Stimulated activated CD8-positive, alpha-beta memory T cell treated with anti-CD3 and anti-CD28 coated beads, Interleukin-15, amount 100 ng/mL, for 1 hour (primary cell): ENCODE data around the gene S100A14.
"Not testable (repeated sequence)": the region's sequence is repeated elsewhere in the genome, so short reads cannot be mapped to it uniquely, and the experiment has no call there.

Experiments
- DNase-seq: peaks from one replicate; pipeline ENCODE4 v3.0.0-alpha.2; 2020; ENCODE audit warnings: low read depth

S100A14 gene

DNA sequence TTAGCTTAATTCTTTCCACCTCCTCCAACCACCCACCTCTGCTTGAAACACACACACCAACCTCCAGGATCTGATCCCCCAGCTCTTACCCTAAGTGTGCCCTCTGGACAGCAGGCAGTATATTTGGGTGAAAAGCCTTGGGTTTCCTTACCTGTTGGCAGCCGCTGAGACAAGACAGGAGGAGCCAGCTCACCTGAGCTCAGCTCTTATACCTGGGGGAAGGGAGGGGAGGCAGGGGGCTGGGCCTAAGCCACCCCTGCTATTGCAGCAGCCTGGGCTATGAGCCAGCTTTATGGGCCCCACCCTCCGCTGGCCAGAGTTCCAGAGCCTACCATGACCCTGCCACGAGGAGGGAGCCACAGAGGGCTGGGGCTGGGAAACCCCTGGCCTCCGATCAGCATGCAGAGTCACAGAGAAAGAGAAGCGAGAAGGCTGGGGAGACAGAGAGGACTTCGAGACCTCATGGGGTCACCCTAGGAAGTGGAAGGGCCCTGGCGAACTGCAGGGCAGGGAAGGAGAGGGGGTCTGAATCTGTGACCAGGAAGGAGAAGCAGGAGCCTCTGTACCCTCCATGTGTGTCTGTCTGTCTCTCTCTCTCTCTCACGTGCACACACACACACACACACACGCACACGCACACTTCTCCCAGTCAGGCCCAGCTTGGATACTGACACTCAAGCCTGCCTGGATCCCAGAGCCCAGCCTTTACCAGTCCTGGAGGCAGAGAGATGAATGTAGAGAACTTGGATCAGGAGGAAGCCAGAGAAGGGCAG lies at the start of gene S100A14:
Gene S100A14, minus strand, starts transcription at position 182 of the 773 bp plus-strand sequence. CDS start 467 bp downstream, outside the sequence.
- no peak for DNase-seq

DNA sequence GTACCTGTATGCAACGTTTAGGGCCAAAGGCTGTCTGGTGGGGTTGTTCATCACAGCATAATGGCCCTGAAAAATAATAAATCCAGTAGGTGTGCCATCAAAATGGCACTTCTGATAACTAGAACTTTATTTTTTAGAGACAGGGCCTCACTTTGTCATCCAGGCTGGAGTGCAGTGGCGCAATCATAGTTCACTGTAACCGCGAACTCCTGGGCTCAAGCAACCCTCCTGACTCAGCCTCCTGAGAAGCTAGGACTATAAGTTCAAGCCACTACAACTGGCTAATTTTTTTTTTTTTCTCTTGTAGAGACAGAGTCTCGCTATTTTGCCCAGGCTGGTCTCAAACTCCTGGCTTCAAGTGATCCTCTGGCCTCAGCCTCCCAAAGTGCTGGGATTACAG lies 47.1 kb upstream of the S100A14 start:
- DNase-seq, result no peak

DNA sequence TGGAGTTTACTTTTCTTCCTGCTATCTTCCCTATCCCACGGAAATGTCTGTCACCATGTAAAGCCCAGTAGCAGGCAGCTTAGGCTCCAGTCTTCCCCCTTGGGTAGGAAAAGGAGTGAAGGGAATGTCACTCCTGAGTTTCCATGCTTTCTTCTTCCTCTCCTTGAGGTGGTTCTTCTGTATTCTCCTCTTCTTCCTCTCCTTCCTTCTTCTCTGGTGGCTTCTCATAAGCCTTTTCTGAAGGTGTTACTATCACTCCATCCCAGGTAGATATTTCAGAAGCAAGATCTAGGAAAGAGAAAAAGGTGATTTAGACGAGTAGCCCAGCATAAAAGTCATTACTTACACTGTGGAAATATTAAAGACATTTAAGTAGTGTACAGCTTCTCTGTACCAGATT lies 46.1 kb upstream of the S100A14 start:
- DNase-seq, result no peak

DNA sequence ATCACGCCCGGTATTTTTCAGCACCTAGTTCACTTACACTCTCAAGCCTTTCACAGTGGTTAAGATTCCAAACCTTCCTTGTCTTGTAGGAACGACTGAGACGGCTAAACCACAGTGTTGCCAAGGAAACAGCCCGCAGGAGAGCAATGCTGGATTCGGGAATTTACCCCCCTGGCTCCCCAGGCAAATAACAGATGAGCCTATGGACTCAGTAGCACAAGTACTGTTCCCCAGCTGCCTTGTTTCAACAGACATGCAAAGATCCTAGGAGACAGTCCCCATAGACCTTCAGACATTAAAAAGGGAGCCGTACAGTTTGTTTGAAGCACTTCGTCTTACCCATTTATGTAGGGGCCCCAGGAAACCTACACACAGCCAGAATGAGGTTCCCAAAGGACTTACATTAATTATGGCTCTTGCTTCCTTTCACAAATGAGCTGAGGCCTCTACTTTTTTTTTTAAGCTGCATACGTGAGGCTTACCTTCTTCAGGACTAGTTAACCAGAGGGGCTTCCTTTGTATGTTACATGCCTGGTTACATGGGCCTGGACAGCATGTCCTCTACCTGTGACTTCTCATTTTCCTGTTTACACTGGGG lies 45.1 kb upstream of the S100A14 start:
- DNase-seq, result no peak

DNA sequence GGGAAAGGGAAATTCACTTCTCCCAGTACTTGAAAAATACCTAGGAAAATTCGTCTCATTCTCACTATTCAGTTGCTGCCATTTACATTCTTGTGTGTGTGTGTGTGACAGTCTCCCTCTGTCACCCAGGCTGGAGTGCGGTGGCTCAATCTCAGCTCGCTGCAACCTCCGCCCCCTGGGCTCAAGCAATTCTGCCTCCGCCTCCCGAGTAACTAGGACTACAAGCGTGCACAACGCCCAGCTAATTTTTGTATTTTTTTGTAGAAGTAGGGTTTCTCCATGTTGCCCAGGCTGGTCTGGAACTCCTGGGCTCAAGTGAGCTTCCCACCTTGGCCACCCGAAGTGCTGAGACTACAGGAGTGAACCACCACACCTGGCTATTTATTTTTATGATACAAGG lies 43.5 kb upstream of the S100A14 start:
- DNase-seq, result no peak

DNA sequence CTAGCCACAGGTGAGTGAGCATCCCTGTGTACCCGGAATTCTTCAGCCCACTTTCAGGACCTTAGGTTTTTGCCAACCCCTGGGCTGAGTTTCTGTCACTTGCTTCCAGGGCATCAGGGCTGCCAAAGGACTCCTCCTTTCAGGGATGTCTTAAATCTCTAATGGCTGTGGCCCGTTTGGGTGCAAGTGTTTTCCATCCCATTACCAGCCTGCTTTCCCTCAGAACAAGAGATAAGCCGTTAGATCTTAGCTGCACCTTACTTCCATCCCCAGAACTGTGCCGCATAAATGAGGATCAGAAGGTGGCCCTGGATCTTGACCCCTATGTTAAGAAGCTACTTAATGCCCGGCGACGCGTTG lies 43.0 kb upstream of the S100A14 start:
- DNase-seq, result no peak

DNA sequence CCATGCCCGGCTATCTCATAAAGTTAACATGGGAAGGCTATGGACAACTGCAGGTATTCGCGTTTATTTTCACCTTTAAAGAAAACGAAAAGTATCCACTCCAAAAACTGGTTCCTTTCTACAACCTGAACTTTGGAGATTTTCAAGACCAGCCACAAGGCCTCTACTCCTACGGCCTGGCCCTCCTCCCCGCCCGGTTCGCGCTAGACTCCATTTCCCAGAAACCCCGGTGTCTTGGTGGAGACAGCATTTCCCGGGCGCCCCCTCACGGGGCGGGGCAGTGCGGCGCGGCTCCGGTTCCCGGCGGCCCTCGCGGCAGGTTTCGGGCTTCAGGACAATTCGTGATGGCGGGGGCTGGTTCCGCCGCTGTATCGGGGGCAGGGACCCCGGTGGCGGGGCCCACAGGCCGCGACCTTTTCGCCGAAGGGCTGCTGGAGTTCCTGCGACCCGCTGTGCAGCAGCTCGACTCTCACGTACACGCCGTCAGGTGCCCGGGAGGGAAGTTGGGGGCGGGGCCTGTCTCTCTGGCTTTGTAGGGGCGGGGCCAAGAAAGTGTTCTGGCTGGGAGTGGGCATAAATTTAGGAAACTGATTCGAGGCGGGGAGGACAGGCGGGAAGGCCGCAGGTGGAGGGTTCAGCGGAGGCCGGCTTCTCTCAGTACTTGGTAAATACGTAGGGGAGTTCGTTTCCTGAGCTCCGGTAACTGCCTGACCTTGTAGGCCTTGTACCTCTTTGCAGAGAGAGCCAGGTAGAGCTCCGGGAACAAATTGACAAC lies 42.5 kb upstream of the S100A14 start, which contains the start of gene SNAPIN:
Gene SNAPIN, plus strand, starts transcription at position 304 of the 775 bp plus-strand sequence. Its CDS starts 41 bp downstream, at position 345.
- DNase-seq, result peak; percentile 75

DNA sequence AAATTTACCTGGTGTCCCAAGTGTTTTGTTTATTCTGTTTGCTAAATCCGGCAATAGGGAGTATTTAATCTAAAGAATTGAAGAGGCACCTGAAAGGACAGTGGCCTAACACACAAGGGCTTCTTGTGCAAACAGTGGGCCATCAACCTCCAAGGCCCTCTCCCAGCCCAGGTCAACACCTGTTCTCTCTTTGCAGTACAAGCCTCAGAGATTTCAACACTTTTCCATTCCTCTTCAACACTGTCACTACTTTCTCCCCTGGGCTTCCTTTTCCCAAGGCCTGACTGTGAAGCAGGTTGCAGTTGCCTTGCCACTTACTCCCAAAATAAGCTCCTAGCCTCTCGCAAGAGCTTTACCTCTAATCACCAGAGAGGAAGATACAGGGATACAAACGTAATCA lies 39.2 kb upstream of the S100A14 start:
- no peak for DNase-seq

DNA sequence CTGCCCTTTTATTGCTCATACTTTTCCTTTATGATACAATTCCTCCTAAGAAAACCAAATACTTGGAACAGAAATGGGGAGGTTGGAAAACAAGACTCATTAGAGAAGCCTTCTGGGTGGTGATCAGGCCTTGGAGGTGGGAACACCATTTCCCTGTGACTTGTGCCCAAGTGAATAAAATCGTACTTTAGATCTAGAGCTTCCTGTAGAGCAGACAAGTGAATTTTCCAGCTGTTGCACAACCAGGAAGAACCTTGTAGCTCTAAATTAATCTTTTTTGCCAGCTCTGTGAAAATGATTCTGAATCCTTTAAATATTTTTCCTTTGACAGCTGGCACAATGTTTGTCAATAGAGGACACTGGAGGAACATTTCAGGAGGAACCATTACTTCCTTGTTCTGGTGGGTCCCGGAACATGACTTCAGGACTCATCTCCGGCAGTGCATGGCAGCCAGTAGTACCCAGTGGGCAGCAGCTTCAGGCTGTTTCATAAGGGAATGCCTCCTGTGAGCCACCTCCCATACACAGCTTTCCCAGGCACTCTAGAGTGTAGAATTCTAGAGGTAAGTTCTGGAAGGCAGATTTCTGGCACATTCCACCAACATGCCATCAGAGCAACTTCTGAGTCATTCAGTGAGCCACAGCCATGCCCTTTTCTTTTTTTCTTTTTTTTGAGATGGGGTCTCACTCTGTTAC lies 36.8 kb upstream of the S100A14 start:
- no peak for DNase-seq

DNA sequence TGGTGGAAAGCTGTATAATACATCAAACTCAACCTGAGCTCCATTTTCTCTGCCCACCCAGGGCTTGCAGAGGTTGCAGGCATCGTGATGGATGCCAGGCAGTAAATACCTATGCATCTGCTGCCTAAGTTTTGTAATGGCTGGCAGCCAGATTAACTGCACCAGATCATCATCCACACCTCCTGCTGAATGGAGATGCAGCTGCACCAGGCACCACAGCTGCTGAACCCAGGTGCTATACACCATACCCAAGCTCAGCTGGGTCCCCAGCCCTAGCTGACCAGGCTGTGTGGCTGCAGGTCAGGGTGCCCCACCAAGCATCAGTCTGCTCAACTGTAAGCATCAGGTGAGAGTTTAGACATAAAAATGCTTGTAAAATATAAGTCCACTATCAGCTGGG lies 35.6 kb upstream of the S100A14 start:
- DNase-seq, result no peak

DNA sequence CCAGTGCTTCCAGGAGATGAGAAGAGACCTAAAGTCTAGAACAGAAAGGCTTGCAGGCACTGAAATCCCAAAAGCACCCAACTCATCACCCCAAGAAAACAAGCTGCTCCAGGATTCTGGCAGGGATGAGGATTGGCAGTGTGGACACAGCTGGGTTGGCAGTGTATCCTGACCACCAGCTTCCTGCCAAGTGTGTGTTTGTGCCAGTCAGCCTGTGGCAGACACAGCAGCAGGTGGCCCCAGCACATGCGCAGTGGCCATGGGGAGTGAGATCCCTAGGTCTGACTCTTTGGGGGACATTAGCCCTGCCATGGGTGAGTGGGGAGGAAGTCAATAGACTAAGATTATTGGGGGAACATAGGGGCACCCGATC lies 33.7 kb upstream of the S100A14 start:
- no peak for DNase-seq

DNA sequence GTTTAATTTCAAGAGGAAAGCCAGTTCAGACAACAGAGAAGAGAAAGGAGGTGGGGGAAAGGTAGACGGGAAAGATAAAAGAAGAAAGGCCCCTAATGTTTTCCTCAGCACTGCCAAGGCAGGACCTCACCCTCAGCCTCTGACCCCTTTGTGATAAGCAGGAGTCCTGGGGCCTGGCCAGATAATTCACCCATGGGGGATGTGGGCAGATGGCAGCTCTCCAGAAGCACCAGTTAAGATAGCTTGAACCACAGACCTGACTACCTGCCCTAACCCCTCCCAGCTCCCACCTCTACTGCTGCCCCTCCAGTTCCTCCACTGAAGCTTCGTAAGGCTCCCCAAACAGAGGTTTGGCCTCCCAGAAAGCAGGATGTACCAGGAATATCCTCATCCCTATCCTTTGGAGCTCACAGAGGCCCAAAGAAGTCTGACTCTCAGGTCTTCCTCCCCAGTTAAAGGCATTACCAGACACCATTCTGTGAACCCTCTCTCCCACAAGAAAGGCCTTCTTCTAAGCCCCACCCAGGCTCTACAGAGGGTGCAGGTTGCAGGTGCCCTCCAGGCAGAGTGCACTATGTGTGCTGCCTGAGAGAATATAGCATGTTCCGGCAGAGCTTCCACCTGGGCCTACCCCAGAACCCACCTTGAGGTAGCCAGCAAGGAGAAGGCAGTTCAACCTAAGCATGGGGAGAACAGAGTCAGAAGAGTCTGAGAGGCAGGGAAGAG lies 33.2 kb upstream of the S100A14 start:
- DNase-seq, result no peak

DNA sequence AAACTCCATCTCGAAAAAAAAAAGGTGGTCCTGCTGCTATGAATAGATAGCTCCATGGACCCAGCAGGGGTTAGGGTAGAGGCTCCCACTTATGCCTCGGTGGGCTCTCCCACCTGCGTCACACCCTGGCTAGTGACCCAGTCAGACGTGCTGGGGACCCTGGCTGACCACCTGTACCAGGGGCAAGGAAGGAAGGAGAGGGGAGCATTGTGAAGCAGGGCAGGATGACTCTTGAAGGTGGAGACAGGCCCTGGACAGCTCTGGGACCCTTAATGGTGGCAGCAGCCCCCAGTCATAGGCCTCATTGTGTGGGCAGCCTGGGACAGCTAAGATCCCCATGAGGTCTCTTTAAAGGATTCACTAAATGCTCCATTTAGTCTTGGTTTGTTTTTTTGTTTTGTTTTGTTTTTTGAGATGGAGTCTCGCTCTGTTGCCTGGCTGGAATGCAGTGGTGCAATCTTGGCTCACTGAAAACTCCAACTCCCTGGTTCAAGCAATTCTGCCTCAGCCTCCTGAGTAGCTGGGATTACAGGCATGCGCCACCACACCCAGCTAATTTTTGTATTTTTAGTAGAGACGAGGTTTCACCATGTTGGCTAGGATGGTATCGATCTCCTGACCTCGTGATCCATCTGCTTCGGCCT lies 32.0 kb upstream of the S100A14 start:
- DNase-seq, result no peak

DNA sequence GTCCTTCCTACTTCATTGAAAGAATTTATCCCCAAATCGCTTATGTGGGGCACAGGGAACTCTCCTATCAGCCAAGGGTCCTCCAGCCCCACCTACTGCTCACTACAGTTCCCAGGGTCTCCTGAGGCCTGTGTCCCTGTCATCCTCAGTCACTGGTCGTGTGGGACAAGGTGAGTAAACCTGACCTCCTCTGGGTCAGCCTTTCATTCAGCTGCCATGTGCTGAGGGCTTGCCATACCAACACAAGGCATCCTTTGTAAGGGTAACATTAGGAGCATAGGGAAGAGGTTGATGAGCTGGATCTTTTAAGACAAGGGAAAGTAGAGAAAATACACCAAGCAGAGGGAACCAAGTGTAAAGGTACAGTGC lies 31.2 kb upstream of the S100A14 start:
- DNase-seq, result no peak

DNA sequence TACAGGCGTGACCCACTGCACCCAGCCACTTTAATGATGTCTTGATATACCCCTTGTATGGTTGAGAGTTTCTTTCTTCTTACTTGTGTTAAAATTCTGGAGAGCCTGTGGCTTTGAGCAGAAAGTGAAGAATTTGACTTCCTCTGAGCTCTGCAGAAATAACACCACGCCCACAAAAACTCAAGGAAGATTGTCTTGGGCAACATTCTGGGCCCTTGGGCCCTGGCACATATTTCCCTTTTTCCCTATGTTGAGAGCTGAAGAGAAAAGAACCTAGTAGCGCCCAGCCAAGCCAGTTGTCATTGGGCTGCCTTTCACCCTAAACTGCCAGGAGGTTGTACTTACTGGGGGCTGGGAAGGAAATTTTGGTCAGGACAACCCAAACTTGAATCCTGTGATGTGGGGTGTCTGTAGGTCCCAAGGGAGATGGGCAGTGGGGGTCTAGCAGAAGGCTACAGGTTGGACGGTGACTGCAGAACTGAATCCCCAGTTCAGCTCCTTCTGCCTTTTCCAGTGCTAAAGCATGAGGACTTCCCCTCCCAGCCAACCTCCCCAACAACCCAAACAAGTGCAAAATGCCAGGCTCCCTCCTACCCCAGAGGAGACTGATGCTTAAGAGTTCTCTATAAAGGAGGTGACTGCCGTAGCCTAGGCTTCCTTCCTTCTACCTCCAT lies 30.7 kb upstream of the S100A14 start:
- no peak for DNase-seq

DNA sequence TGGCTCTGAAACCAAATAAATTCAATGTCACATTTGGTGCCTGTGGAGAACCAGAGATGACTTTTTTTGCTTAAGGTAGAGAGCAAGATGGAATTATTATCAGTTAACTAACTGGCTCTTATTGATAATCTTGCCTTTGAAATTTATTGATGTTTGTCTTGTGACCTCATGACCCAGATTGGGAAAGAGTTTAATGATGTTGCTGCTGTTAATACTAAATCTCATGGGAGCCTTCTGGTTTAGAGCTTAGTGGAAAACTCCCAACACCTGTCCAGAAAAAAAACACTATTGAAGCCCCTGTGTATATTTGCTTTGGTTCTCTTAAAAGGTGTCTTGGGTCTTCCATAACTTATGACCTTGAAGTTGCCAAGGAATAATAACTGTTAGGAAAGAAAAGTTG lies 27.7 kb upstream of the S100A14 start:
- no peak for DNase-seq

DNA sequence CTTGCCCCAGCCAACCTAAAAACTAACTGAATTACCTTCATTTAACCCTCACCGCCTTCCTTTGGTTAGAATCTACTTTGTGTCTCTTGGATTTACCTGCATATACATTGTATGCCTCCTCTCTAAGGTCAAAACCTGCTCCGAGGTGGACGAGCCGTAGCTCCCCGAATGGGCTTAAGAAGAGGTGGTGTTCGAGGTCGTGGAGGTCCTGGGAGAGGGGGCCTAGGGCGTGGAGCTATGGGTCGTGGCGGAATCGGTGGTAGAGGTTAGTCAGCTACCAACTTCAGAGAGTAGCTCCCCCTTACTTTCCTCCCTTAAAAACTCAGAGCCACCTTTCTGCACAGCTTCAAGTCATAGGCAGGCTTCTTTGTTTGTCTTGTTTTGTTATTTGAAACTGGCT lies 27.0 kb upstream of the S100A14 start:
- DNase-seq, result no peak

DNA sequence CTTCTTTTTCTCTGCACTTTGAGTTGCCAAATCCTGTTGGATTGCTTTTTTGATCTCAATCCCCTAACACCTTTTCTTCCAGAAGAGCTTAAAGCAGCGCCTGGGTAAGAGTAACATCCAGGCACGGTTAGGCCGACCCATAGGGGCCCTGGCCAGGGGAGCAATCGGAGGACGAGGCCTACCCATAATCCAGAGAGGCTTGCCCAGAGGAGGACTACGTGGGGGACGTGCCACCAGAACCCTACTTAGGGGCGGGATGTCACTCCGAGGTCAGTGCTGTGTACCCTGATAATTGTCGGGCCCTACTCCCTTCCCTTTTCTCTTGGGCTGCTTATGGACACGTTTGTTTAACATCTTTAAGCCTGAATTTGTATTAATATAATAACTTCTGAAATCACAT lies 26.0 kb upstream of the S100A14 start:
- DNase-seq, result no peak

DNA sequence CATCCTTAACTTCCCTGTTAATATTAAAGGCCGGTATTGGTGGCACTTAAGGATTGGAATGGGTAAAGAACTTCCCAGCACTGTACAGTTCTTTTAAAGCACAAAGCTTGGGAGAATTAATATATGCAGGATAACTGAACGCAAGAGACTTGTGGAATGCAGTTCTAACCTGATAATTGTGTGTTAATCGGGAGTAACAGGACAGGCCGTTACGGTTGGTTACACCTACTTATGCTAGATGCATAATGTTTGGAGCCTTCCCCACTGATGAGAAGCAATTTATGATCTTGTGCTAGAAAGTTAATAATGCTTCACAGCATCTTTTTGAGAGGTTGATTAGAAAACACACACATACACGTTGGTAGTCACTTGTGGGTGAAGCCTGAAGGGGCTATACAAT lies 24.7 kb upstream of the S100A14 start:
- no peak for DNase-seq

DNA sequence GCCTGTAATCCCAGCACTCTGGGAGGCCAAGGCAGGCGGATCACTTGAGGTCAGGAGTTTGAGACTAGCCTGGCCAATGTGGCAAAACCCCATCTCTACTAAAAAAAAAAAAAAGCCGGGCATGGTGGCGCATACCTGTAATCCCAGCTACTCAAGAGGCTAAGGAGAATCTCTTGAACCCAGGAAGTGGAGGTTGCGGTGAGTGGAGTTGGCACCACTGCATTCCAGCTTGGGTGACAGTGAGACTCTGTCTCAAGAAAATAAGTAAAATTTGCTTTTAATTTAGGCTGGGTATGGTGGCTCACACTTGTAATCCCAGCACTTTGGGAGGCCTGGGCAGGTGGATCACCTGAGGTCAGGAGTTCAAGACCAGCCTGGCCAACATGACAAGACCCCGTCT lies 24.1 kb upstream of the S100A14 start:
- DNase-seq, result not testable (repeated sequence)

DNA sequence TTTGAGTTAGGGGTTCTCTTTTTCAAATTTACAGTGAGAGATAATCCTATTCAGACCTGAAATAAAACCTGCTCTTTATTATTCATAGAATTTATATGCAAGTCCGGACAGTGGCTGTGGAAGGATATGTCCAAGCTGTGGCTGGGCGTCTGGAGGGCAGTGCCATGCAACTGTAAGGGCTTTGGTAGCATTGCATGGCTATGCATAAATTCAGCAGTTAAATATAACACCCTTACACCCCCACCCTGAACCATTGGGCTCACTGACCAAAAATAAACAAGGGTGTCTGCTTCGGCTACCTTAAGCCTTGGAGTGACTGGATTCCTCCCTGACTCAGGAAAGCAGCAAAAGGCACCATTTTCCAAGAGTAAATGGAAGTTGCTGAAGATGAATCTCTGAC lies 23.2 kb upstream of the S100A14 start:
- no peak for DNase-seq
